ENCODE measurements around the gene IQSEC1.

DNA sequence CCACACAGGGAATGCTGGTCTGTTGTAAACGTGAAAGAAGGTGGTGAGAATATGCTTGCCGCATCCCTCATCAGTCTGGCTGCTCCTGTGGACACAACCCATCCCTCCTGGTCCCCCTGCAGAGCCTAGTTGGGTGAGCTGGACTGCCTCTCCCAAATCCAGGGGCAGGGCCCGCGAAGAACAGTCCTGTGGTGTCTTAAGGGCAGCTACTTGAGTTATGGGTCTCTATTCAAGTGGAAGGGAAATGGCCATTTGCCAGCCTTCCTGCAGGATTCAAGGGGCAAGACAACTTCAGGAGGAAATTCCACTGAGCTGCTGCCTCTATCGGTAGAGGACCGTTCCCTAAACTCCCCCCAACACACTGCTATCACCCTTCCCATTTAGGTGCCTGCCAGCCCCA is 98.9 kb downstream of the IQSEC1 start:
- TF ChIP-seq SIN3A (conservative IDR thresholded peaks at IDR 0.05 in 1 of 2, IDR thresholded peaks at IDR 0.05 in 1 of 2; ENCODE audit: low read depth in 1 of 2, low read length in 2 of 2) (no peak), TCF12 (IDR thresholded peaks at IDR 0.05; ENCODE audit: low read depth, low read length) (no peak), SUZ12 (IDR thresholded peaks at IDR 0.05; ENCODE audit: low read length) (no peak), SAP30 (IDR thresholded peaks at IDR 0.05; ENCODE audit: insufficient read depth, insufficient replicate concordance, low read length) (no peak), RXRA (IDR thresholded peaks at IDR 0.05; ENCODE audit: insufficient read depth, low read depth, low read length) (no peak), EGR1 (IDR thresholded peaks at IDR 0.05; ENCODE audit: borderline replicate concordance, low read depth, low read length) (no peak), POLR2A (IDR thresholded peaks at IDR 0.05; ENCODE audit: control extremely low read depth in 1 of 2, low read depth in 2 of 2, low read length in 2 of 2) (no peak)
- TF ChIP-seq, protein P1, sequence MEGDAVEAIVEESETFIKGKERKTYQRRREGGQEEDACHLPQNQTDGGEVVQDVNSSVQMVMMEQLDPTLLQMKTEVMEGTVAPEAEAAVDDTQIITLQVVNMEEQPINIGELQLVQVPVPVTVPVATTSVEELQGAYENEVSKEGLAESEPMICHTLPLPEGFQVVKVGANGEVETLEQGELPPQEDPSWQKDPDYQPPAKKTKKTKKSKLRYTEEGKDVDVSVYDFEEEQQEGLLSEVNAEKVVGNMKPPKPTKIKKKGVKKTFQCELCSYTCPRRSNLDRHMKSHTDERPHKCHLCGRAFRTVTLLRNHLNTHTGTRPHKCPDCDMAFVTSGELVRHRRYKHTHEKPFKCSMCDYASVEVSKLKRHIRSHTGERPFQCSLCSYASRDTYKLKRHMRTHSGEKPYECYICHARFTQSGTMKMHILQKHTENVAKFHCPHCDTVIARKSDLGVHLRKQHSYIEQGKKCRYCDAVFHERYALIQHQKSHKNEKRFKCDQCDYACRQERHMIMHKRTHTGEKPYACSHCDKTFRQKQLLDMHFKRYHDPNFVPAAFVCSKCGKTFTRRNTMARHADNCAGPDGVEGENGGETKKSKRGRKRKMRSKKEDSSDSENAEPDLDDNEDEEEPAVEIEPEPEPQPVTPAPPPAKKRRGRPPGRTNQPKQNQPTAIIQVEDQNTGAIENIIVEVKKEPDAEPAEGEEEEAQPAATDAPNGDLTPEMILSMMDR (IDR thresholded peaks at IDR 0.05; ENCODE audit: control extremely low read depth in 1 of 3, insufficient read depth in 1 of 3, low read depth in 1 of 3, low read length in 3 of 3) = no peak
- TF ChIP-seq, protein P2, sequence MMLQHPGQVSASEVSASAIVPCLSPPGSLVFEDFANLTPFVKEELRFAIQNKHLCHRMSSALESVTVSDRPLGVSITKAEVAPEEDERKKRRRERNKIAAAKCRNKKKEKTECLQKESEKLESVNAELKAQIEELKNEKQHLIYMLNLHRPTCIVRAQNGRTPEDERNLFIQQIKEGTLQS (IDR thresholded peaks at IDR 0.05; ENCODE audit: insufficient read depth, low read depth, low read length) = no peak
